HG03439 (cell line): ENCODE measurements around the gene DIPK1B.
"Not testable (repeated sequence)": the region's sequence is repeated elsewhere in the genome, so short reads cannot be mapped to it uniquely, and the experiment has no call there.

Source experiments
- ATAC-seq: cut with Tn5 transposase; IDR thresholded peaks from one replicate; pipeline ENCODE4 v1.9.1; 2021; ENCODE audit warnings: mild to moderate bottlenecking, moderate library complexity; ENCODE audit not compliant: unreplicated experiment

Gene DIPK1B

GRCh38 chr9:136697821-136698526, 14.4 kb upstream of the DIPK1B start:
- no peak for ATAC-seq

GRCh38 chr9:136698635-136699246, 13.6 kb upstream of the DIPK1B start:
- no peak for ATAC-seq

- ATAC-seq: no peak
Observed at GRCh38 chr9:136700304-136700703, 12.1 kb upstream of the DIPK1B start.

- ATAC-seq: peak; percentile 59
Observed at GRCh38 chr9:136700959-136701667, 11.3 kb upstream of the DIPK1B start.

- ATAC-seq: no peak
Observed at GRCh38 chr9:136701668-136702053, 10.7 kb upstream of the DIPK1B start.

- ATAC-seq: no peak
Observed at GRCh38 chr9:136703276-136703860, 9.0 kb upstream of the DIPK1B start.

GRCh38 chr9:136704741-136705140, 7.6 kb upstream of the DIPK1B start:
- not testable (repeated sequence) for ATAC-seq

GRCh38 chr9:136705564-136705963, 6.8 kb upstream of the DIPK1B start:
- ATAC-seq: no peak

- ATAC-seq: no peak
Observed at GRCh38 chr9:136707011-136707410, 5.4 kb upstream of the DIPK1B start.

- ATAC-seq: no peak
Observed at GRCh38 chr9:136707849-136708517, 4.4 kb upstream of the DIPK1B start.

GRCh38 chr9:136709454-136710109, 2.8 kb upstream of the DIPK1B start:
- no peak for ATAC-seq

GRCh38 chr9:136710543-136710942, 1.8 kb upstream of the DIPK1B start:
- no peak for ATAC-seq

GRCh38 chr9:136711219-136711648, 1.1 kb upstream of the DIPK1B start:
- ATAC-seq: not testable (repeated sequence)

GRCh38 chr9:136712690-136713544, 545 bp downstream of the DIPK1B start:
- ATAC-seq: no peak

GRCh38 chr9:136713550-136713949, 1.2 kb downstream of the DIPK1B start:
- ATAC-seq: no peak

GRCh38 chr9:136714096-136714892, 1.9 kb downstream of the DIPK1B start:
- ATAC-seq: no peak

- ATAC-seq: no peak
Observed at GRCh38 chr9:136714893-136715274, 2.5 kb downstream of the DIPK1B start.

- ATAC-seq: no peak
Observed at GRCh38 chr9:136717399-136717798, 5.0 kb downstream of the DIPK1B start.
